GM12874 (cell line): Measurements from ENCODE around the gene TENM4.

Source experiments
- CTCF ChIP-seq: IDR thresholded peaks from 2 replicates; pipeline ENCODE4 v1.5.1; 2011; ENCODE audit warnings: low read depth, mild to moderate bottlenecking, control low read depth, low read length, moderate library complexity; ENCODE audit not compliant: insufficient read depth

The TENM4 gene

GRCh38 chr11:78996007-78996406, 444.8 kb downstream of the TENM4 start:
- no peak for TF ChIP-seq CTCF

- TF ChIP-seq CTCF: no peak
Measured at GRCh38 chr11:78995171-78995570, 445.7 kb downstream of the TENM4 start.

GRCh38 chr11:78993802-78994430, 446.9 kb downstream of the TENM4 start:
- no peak for TF ChIP-seq CTCF

GRCh38 chr11:78991681-78992080, 449.1 kb downstream of the TENM4 start:
- TF ChIP-seq CTCF: no peak

- TF ChIP-seq CTCF: no peak
Measured at GRCh38 chr11:78990261-78990660, 450.6 kb downstream of the TENM4 start.

- TF ChIP-seq CTCF: no peak
Measured at GRCh38 chr11:78987748-78988147, 453.1 kb downstream of the TENM4 start.

GRCh38 chr11:78986305-78986704, 454.5 kb downstream of the TENM4 start:
- TF ChIP-seq CTCF: no peak
